ENCODE data around the gene TNFRSF1A.

DNA sequence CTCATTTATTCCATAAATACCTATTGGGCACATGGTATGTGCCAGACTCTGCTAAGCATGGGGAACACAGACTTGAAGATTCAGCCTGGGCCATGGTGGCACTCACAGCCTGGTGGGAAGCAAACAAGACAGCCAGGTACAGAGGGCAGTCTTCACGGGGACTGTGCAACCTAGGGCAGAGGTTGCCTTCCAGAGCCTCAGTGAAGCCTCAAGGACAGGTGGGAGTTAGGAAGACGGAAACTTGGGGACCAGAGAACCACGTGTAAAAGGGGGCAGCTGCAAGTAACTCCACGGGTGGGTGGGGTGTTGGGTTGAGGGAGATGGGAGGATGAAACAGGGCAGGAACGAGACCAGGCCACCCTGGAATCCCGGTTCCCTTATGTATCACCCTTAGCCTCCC is 41.1 kb upstream of the TNFRSF1A start:
- TF ChIP-seq POLR2A (IDR thresholded peaks at IDR 0.05) (no peak), POLR2AphosphoS5 (IDR thresholded peaks at IDR 0.05) (no peak)
- TF ChIP-seq, protein P1, sequence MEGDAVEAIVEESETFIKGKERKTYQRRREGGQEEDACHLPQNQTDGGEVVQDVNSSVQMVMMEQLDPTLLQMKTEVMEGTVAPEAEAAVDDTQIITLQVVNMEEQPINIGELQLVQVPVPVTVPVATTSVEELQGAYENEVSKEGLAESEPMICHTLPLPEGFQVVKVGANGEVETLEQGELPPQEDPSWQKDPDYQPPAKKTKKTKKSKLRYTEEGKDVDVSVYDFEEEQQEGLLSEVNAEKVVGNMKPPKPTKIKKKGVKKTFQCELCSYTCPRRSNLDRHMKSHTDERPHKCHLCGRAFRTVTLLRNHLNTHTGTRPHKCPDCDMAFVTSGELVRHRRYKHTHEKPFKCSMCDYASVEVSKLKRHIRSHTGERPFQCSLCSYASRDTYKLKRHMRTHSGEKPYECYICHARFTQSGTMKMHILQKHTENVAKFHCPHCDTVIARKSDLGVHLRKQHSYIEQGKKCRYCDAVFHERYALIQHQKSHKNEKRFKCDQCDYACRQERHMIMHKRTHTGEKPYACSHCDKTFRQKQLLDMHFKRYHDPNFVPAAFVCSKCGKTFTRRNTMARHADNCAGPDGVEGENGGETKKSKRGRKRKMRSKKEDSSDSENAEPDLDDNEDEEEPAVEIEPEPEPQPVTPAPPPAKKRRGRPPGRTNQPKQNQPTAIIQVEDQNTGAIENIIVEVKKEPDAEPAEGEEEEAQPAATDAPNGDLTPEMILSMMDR (IDR thresholded peaks at IDR 0.05), result no peak
